K562 (cell line): ENCODE measurements around the gene SEC22A. TPM values are rescaled to one million over a fixed set of nuclear protein-coding genes. Genes with fewer than 3 reads are reported as not detected.

ENCODE experiments used
- ATAC-seq: fragments of 200-7000 bp; cut with Tn5 transposase; 3 replicates; pipeline ENCODE4 v1.9.1; 2020; ENCODE audit warnings: moderate library complexity
- BruUV-seq: library from RNA; stranded (reverse); fragments of 400-500 nt; replicated peaks from 2 replicates; lab custom pipeline; 2021; lab: Mats Ljungman, UMichigan
- CTCF ChIA-PET: fragments of 300-600 bp; formaldehyde crosslinking; extraction: SDS; loops from one replicate; lab custom pipeline; 2021; ENCODE audit warnings: low intra/inter-chr PET ratio; lab: Yijun Ruan, JAX
- POLR2A ChIA-PET: fragments of 300-600, 350-650 bp; sonication (Branson Sonifier 250); formaldehyde crosslinking; extraction: SDS; loops from one replicate; lab custom pipeline; 2021; ENCODE audit warnings: antibody characterized with exemption, inconsistent platforms; lab: Yijun Ruan, JAX
- DNase-seq, 4 experiments: peaks; one replicate each; pipeline versions ENCODE4 v3.0.0 to v3.0.0-alpha.2; 2011 to 2018; ENCODE audit warnings: low spot score in 3 of 4, mixed read lengths in 3 of 4; ENCODE audit errors: extremely low read depth in 1 of 4
- FAIRE-seq: peaks from 2 replicates; lab custom pipeline; 2011; peaks lifted over from hg19 to GRCh38; lab: Jason Lieb, UNC
- H2AFZ ChIP-seq: 2 replicates; pipeline ENCODE4 v1.6.0; 2011; ENCODE audit warnings: low read depth, low read length, control low read depth, inconsistent platforms
- H3K27ac ChIP-seq: fragments of 200-600 bp; 3 replicates; pipeline ENCODE4 v1.8.0; 2011; ENCODE audit warnings: low read depth, mild to moderate bottlenecking, control low read depth, inconsistent platforms, low read length, moderate library complexity, mixed read lengths; ENCODE audit errors: extremely low read depth
- H3K27me3 ChIP-seq, 2 experiments: fragments of 300-600 bp in 1 of 2; 2 replicates in 1 of 2; 3 replicates in 1 of 2; pipeline versions ENCODE4 v1.6.0 to v1.8.0; 2011; ENCODE audit warnings: inconsistent platforms in 2 of 2, low read length in 2 of 2, mild to moderate bottlenecking in 1 of 2, mixed read lengths in 1 of 2, moderate library complexity in 1 of 2; ENCODE audit not compliant: control insufficient read depth in 2 of 2, insufficient read depth in 2 of 2
- H3K36me3 ChIP-seq: fragments of 300-600 bp; 3 replicates; pipeline ENCODE4 v1.8.0; 2011; ENCODE audit warnings: mild to moderate bottlenecking, low read length, inconsistent platforms; ENCODE audit not compliant: control insufficient read depth, insufficient read depth
- H3K4me1 ChIP-seq, 2 experiments: fragments of 200-600 bp in 1 of 2; replicated peaks in 1 of 2; 2 replicates in 1 of 2; 3 replicates in 1 of 2; pipeline versions ENCODE4 v1.5.1 to v1.8.0; 2011; ENCODE audit warnings: inconsistent platforms in 2 of 2, low read length in 2 of 2, mild to moderate bottlenecking in 1 of 2, mixed read lengths in 1 of 2, moderate library complexity in 1 of 2; ENCODE audit not compliant: control insufficient read depth in 2 of 2, insufficient read depth in 2 of 2
- H3K4me2 ChIP-seq: 2 replicates; pipeline ENCODE4 v1.6.1; 2011; ENCODE audit warnings: low read length, control low read depth, inconsistent platforms, mixed read lengths; ENCODE audit not compliant: insufficient read depth
- H3K4me3 ChIP-seq: fragments of 200-600 bp; sonication (generic), shearing (Covaris generic); 2 replicates; pipeline ENCODE4 v1.5.1; 2016; ENCODE audit warnings: control low read depth, inconsistent platforms
- H3K79me2 ChIP-seq: fragments of 200-600 bp; 3 replicates; pipeline ENCODE4 v1.8.0; 2011; ENCODE audit warnings: low read length, inconsistent platforms; ENCODE audit not compliant: control insufficient read depth, insufficient read depth
- H3K9ac ChIP-seq, 2 experiments: 2 replicates each; pipeline versions ENCODE4 v1.6.0 to v1.6.1; 2011; ENCODE audit warnings: low read depth in 2 of 2, low read length in 2 of 2, control low read depth in 1 of 2, inconsistent platforms in 1 of 2, mild to moderate bottlenecking in 1 of 2, mixed read lengths in 1 of 2; ENCODE audit not compliant: insufficient read depth in 1 of 2
- H3K9me1 ChIP-seq: one replicate; pipeline ENCODE4 v1.6.0; 2011; ENCODE audit warnings: inconsistent platforms, mild to moderate bottlenecking, low read length, moderate library complexity; ENCODE audit not compliant: control insufficient read depth, insufficient read depth
- H3K9me3 ChIP-seq: replicated peaks from 2 replicates; pipeline ENCODE4 v1.5.1; 2011; ENCODE audit warnings: low read depth, low read length, inconsistent platforms; ENCODE audit not compliant: control insufficient read depth, insufficient read depth
- H4K20me1 ChIP-seq: replicated peaks from 2 replicates; pipeline ENCODE4 v1.6.1; 2011; ENCODE audit warnings: low read length, inconsistent platforms, mixed read lengths; ENCODE audit not compliant: control insufficient read depth, insufficient read depth
- BRD4 ChIP-seq: fragments of 200-600 bp; sonication (generic); IDR thresholded peaks from 2 replicates; pipeline ENCODE4 v1.6.1; 2017; ENCODE audit warnings: inconsistent platforms
- ELF2 ChIP-seq: fragments of 250-450 bp; sonication (Bioruptor Pico); IDR thresholded peaks from 2 replicates; pipeline ENCODE4 v1.5.0; 2021; ENCODE audit warnings: mild to moderate bottlenecking
- GABPB2 ChIP-seq: fragments of 250-450 bp; sonication (Bioruptor Pico); conservative IDR thresholded peaks from 2 replicates; pipeline ENCODE4 v1.5.1; 2021; ENCODE audit warnings: mild to moderate bottlenecking
- GATAD2A ChIP-seq: fragments of 450-650 bp; IDR thresholded peaks from 2 replicates; pipeline ENCODE4 v1.6.1; 2017
- MECOM ChIP-seq: fragments of 250-450 bp; sonication (Bioruptor Pico); IDR thresholded peaks from 2 replicates; pipeline ENCODE4 v1.8.0; 2022; ENCODE audit warnings: inconsistent platforms
- NCOA4 ChIP-seq: fragments of 450-650 bp; IDR thresholded peaks from 2 replicates; pipeline ENCODE4 v1.6.1; 2018; ENCODE audit warnings: mild to moderate bottlenecking; ENCODE audit not compliant: partially characterized antibody
- NFIC ChIP-seq: fragments of 450-650 bp; IDR thresholded peaks from 2 replicates; pipeline ENCODE4 v1.6.1; 2017; ENCODE audit warnings: mild to moderate bottlenecking, inconsistent platforms
- NFIX ChIP-seq: fragments of 250-450 bp; sonication (Bioruptor Pico); IDR thresholded peaks from 2 replicates; pipeline ENCODE4 v1.4.0; 2020; ENCODE audit warnings: low read depth, mild to moderate bottlenecking, moderate library complexity
- POLR2H ChIP-seq: IDR thresholded peaks from 2 replicates; pipeline ENCODE4 v1.6.1; 2016; ENCODE audit warnings: missing genetic modification characterization, low read depth, mild to moderate bottlenecking, control low read depth, missing compliant biosample characterization, moderate library complexity
- ZNF57 ChIP-seq: fragments of 450-650 bp; formaldehyde crosslinking; IDR thresholded peaks from 2 replicates; pipeline ENCODE4 v1.4.0; 2020; ENCODE audit warnings: mild to moderate bottlenecking, moderate library complexity
- ZNF668 ChIP-seq: fragments of 250-450 bp; sonication (Bioruptor Pico); IDR thresholded peaks from 2 replicates; pipeline ENCODE4 v1.8.0; 2022; ENCODE audit warnings: mild to moderate bottlenecking, inconsistent platforms
- ZNF75A ChIP-seq: fragments of 450-650 bp; formaldehyde crosslinking; IDR thresholded peaks from 2 replicates; pipeline ENCODE4 v1.4.0; 2020; ENCODE audit warnings: mild to moderate bottlenecking
- ZNF830 ChIP-seq: fragments of 250-450 bp; sonication (Bioruptor Pico); IDR thresholded peaks from 2 replicates; pipeline ENCODE4 v1.5.0; 2021; ENCODE audit warnings: mild to moderate bottlenecking
- ZSCAN29 ChIP-seq: fragments of 450-650 bp; IDR thresholded peaks from 2 replicates; pipeline ENCODE4 v1.6.1; 2017
- WGBS: fragments of 100-300 bp; shearing (Covaris generic); methylation state at CpG from one replicate; pipeline ENCODE4 v1.1.6; 2016; ENCODE audit warnings: low coverage, mixed read lengths; ENCODE audit not compliant: insufficient coverage; ENCODE audit errors: missing lambda C conversion rate; 5-methylcytosine and 5-hydroxymethylcytosine counted together
- in situ Hi-C: fragments of 300-500 bp; cut with MboI; formaldehyde crosslinking; loops from 4 replicates; pipeline ENCODE4 v1.15.0; 2018; ENCODE audit warnings: inconsistent platforms, mixed read lengths
- intact Hi-C: fragments of 100-400 bp; cut with micrococcal nuclease; formaldehyde crosslinking; loops from 2 replicates; pipeline ENCODE4 v1.14.2; 2022
- polyA plus RNA-seq, 8 experiments: library from polyadenylated mRNA; depleted of rRNA in 4 of 8; stranded (reverse) in 5 of 8; unstranded in 3 of 8; fragments of >200 nt; fragmentation: Nextera tagmentation in 2 of 8; fragmentation: Illumina TruSeq in 1 of 8; extraction: Ambion mirVana in 2 of 8; extraction: Trizol in 1 of 8; gene quantifications; 2 replicates each; pipeline versions ENCODE4 v1.2.1 to v1.2.3, GENCODE V29; 2011 to 2014; ENCODE audit warnings: inconsistent platforms in 1 of 8, missing spikeins in 1 of 8
- total RNA-seq, 7 experiments: library from RNA; depleted of rRNA in 6 of 7; stranded (reverse); fragments of >200 nt in 6 of 7; fragmentation: Illumina TruSeq in 2 of 7; extraction: Trizol in 2 of 7; gene quantifications; 2 replicates each; pipeline versions ENCODE4 v1.2.1 to v1.2.3, GENCODE V29; 2011 to 2021; ENCODE audit warnings: low replicate concordance in 1 of 7
- TF ChIP-seq, protein P1 (sequence below): fragments of 450-650 bp; formaldehyde crosslinking; IDR thresholded peaks from 2 replicates; pipeline ENCODE4 v1.4.0; 2022; ENCODE audit warnings: mild to moderate bottlenecking, moderate library complexity
- TF ChIP-seq, protein P2 (sequence below): fragments of 450-650 bp; IDR thresholded peaks from 2 replicates; pipeline ENCODE4 v1.6.1; 2017; ENCODE audit warnings: antibody characterized with exemption
- TF ChIP-seq, protein P3 (sequence below), 2 experiments: fragments of 250-450 bp in 1 of 2; fragments of 450-650 bp in 1 of 2; sonication (Bioruptor Pico) in 1 of 2; IDR thresholded peaks; 2 replicates each; pipeline versions ENCODE4 v1.6.1 to v1.8.0; 2016 to 2021; ENCODE audit warnings: mild to moderate bottlenecking in 2 of 2, moderate library complexity in 2 of 2, missing compliant biosample characterization in 1 of 2, missing genetic modification characterization in 1 of 2

Gene SEC22A
- total and polyA plus RNA-seq, 9 of the 15 experiments (the other 6 are each of a cell fraction or from before 2014, with no cell fraction given) = 7.9 to 44.5 (median 20.5) TPM

DNA sequence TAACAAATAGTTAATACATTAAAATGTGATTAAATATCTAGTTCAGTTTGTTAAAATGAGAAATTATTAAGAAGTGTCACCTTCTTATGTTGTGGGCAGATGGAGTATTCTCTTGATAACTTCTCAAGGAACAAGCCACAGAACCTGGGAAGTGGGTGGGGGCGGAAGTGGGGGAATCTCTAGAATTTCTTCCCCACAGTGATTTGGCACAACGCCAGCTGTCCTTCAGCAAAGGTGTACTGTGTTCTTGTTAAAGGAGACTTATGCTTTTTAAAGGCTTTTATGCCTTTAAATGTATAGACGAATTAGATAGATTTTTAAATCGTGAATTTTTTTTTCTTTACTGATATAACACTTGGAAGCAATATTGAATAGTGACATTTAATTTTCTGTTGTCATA lies 42.4 kb downstream of the SEC22A start:
- no TSS peak for BruUV-seq
- POLR2A ChIA-PET = no interaction called here
- peak; percentile 6 to 27 (median 8) for DNase-seq

DNA sequence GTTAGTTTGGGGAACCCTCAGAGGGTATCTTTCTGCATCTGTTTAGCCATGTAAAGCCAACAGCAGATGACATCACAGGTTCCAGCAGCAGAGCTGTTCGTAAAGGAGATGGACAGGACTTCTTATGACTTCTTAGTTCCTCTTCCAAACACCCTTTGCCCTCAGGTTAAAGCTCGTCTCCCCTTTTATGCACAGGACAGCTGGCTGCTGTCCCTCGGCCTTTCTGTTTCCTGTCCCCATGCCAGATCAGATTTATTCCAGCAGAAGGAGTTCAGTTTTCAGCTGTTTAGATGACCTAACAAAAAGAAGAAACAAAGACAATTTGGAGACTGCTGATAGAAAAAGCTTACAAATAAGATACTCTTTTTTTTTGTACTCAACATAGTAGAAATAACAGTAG lies 45.1 kb downstream of the SEC22A start:
- H3K79me2 ChIP-seq = no peaks in the 10 kb centered on the region
- no peak overlapping the region for H2AFZ ChIP-seq
- CTCF ChIA-PET = no interaction called here
- peaks cover 22% of the 10 kb centered on the region; the same call in 2 of the 3 replicates for H3K36me3 ChIP-seq
- H3K4me1 ChIP-seq = no peaks in the 10 kb centered on the region
- in situ Hi-C loops = no loop called here
- POLR2A ChIA-PET = interaction anchor here (1.2 kb wide), 1 partner anchor 9 kb away, joined by 3 read pairs; no protein-coding TSS in a partner anchor
- no peak overlapping the region for H3K4me3 ChIP-seq
- FAIRE-seq (no peak), DNase-seq (no peak), ATAC-seq (no peak)
- H3K9ac ChIP-seq = no peak overlapping the region
- no TSS peak for BruUV-seq
- no peaks in the 10 kb centered on the region for H3K9me3 ChIP-seq
- H3K27ac ChIP-seq = no peak overlapping the region
- no peaks in the 10 kb centered on the region for H4K20me1 ChIP-seq
- intact Hi-C loops = no loop called here
- H3K9me1 ChIP-seq = no peaks in the 10 kb centered on the region
- WGBS = 71% methylated on average over 3 of the region's 3 CpGs
- no peaks in the 10 kb centered on the region for H3K27me3 ChIP-seq
- H3K4me2 ChIP-seq = no peak overlapping the region
- TF ChIP-seq MECOM (CRISPR knock-in tag) (no peak), GATAD2A (no peak), ZNF75A (CRISPR knock-in tag) (no peak), BRD4 (no peak), ZNF57 (no peak), NCOA4 (no peak), ZNF830 (CRISPR knock-in tag) (no peak), ELF2 (CRISPR knock-in tag) (no peak)
- TF ChIP-seq, protein P1, sequence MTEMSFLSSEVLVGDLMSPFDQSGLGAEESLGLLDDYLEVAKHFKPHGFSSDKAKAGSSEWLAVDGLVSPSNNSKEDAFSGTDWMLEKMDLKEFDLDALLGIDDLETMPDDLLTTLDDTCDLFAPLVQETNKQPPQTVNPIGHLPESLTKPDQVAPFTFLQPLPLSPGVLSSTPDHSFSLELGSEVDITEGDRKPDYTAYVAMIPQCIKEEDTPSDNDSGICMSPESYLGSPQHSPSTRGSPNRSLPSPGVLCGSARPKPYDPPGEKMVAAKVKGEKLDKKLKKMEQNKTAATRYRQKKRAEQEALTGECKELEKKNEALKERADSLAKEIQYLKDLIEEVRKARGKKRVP = no peak
- TF ChIP-seq, protein P2, sequence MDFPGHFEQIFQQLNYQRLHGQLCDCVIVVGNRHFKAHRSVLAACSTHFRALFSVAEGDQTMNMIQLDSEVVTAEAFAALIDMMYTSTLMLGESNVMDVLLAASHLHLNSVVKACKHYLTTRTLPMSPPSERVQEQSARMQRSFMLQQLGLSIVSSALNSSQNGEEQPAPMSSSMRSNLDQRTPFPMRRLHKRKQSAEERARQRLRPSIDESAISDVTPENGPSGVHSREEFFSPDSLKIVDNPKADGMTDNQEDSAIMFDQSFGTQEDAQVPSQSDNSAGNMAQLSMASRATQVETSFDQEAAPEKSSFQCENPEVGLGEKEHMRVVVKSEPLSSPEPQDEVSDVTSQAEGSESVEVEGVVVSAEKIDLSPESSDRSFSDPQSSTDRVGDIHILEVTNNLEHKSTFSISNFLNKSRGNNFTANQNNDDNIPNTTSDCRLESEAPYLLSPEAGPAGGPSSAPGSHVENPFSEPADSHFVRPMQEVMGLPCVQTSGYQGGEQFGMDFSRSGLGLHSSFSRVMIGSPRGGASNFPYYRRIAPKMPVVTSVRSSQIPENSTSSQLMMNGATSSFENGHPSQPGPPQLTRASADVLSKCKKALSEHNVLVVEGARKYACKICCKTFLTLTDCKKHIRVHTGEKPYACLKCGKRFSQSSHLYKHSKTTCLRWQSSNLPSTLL = no peak
- TF ChIP-seq, protein P3, sequence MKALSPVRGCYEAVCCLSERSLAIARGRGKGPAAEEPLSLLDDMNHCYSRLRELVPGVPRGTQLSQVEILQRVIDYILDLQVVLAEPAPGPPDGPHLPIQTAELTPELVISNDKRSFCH (CRISPR knock-in tag; IDR thresholded peaks at IDR 0.05) = no peak
- TF ChIP-seq, protein P3 (tag; IDR thresholded peaks at IDR 0.05) = no peak

More for the DNA sequence above, 42.4 kb downstream of the SEC22A start:
- no peaks in the 10 kb centered on the region for H3K27me3 ChIP-seq
- no peak for ATAC-seq
- intact Hi-C loops = no loop called here
- H3K9me1 ChIP-seq = no peaks in the 10 kb centered on the region
- H3K27ac ChIP-seq = no peak overlapping the region
- no peak overlapping the region for H3K4me2 ChIP-seq
- no peaks in the 10 kb centered on the region for H4K20me1 ChIP-seq
- no peaks in the 10 kb centered on the region for H3K79me2 ChIP-seq
- no peaks in the 10 kb centered on the region for H3K9me3 ChIP-seq
- no peaks in the 10 kb centered on the region for H3K4me1 ChIP-seq
- WGBS = 70% methylated on average over 4 of the region's 4 CpGs
- H2AFZ ChIP-seq = no peak overlapping the region
- H3K36me3 ChIP-seq = peaks cover 20% of the 10 kb centered on the region; the same call in 2 of the 3 replicates
- in situ Hi-C loops = no loop called here
- H3K4me3 ChIP-seq = no peak overlapping the region
- H3K9ac ChIP-seq = no peak overlapping the region
- FAIRE-seq = no peak
- TF ChIP-seq ZSCAN29 = no peak
- no peak for TF ChIP-seq ZNF668 (CRISPR knock-in tag)
- no peak for TF ChIP-seq GABPB2 (CRISPR knock-in tag)
- peak; percentile 80 for TF ChIP-seq NFIX (CRISPR knock-in tag)
- TF ChIP-seq NFIC = peak; percentile 94
- no peak for TF ChIP-seq POLR2H
- CTCF ChIA-PET = no interaction called here
